Astrocyte (in vitro differentiated cells and primary cell): ENCODE results near the gene LMBR1L.

Source experiments
- EZH2 ChIP-seq: IDR thresholded peaks from 2 replicates; pipeline ENCODE4 v1.6.1; 2012; ENCODE audit warnings: mild to moderate bottlenecking, low read length, inconsistent platforms; ENCODE audit not compliant: insufficient read depth
- TF ChIP-seq, protein P1 (sequence below): IDR thresholded peaks from 2 replicates; pipeline ENCODE4 v1.5.1; 2011; ENCODE audit warnings: low read depth, mild to moderate bottlenecking, inconsistent platforms, low read length, moderate library complexity; ENCODE audit not compliant: insufficient read depth

DNA sequence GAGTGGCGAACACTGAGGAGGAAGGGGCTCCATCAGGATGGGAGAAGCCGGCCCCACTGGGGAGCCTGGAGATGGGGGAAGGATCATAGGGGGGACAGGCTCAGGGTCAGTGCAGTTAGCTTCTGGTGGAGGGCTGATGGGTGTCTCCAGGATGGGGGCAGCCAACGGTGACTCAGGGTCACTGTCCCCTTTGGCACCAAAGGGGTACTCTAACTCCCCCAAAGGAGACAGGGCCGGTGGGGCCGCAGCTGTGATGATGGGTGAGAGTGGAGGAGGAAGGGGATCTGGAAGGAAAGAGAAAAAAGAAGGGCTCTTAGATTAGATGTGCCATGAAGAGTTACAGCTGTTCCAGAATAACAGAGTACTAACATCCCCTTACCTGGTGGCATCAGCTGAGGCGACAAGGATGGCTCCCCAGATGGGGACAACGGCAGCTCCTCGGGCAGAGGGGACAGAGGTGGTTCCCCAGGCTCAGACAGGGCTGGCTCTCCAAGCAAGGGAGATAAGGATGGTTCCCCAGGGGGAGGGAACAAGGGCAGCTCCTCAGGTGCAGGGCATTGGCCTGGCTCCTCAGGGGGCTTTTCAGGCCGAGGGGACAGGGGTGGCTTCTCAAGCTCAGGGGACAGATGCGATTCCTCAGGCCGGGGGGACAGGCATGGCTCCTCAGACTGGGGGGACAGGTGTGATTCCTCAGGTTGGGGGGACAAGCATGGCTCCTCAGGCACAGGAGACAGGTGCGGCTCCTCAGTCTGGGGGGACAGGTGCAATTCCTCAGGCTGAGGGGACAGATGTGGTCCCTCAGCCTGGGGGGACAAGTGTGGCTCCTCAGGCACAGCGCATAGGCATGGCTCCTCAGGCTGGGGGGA, 59.9 kb downstream of the LMBR1L start:
- TF ChIP-seq, protein P1, sequence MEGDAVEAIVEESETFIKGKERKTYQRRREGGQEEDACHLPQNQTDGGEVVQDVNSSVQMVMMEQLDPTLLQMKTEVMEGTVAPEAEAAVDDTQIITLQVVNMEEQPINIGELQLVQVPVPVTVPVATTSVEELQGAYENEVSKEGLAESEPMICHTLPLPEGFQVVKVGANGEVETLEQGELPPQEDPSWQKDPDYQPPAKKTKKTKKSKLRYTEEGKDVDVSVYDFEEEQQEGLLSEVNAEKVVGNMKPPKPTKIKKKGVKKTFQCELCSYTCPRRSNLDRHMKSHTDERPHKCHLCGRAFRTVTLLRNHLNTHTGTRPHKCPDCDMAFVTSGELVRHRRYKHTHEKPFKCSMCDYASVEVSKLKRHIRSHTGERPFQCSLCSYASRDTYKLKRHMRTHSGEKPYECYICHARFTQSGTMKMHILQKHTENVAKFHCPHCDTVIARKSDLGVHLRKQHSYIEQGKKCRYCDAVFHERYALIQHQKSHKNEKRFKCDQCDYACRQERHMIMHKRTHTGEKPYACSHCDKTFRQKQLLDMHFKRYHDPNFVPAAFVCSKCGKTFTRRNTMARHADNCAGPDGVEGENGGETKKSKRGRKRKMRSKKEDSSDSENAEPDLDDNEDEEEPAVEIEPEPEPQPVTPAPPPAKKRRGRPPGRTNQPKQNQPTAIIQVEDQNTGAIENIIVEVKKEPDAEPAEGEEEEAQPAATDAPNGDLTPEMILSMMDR: no peak
- no peak for TF ChIP-seq EZH2
